HCT116 (cell line): Measurements from ENCODE around the gene VLDLR. TPM values are rescaled to one million over a fixed set of nuclear protein-coding genes. Genes with fewer than 3 reads are reported as not detected.

Experiments used
- ATAC-seq: fragments of 200-7000 bp; cut with Tn5 transposase; 2 replicates; pipeline ENCODE4 v1.9.1; 2020; ENCODE audit warnings: mild to moderate bottlenecking, moderate library complexity
- BruUV-seq: library from RNA; stranded (reverse); fragments of 400-500 nt; replicated peaks from 2 replicates; lab custom pipeline; 2021; lab: Mats Ljungman, UMichigan
- CTCF ChIA-PET: fragments of 300-600 bp; sonication (Branson Sonifier 250); formaldehyde crosslinking; loops from one replicate; lab custom pipeline; 2021; ENCODE audit warnings: antibody characterized with exemption; lab: Charles Lee
- POLR2A ChIA-PET: fragments of 300-600, 350-600 bp; sonication (Branson Sonifier 250); formaldehyde crosslinking; loops from one replicate; lab custom pipeline; 2021; ENCODE audit warnings: antibody characterized with exemption; lab: Charles Lee
- RAD21 ChIA-PET, 2 experiments: fragments of 300-600 bp; sonication (Branson Sonifier 250); formaldehyde crosslinking; loops; one replicate each; lab custom pipeline; 2023; ENCODE audit warnings: low total read pairs in 2 of 2; ENCODE audit not compliant: uncharacterized antibody in 2 of 2, unreplicated experiment in 2 of 2, low non-redundant PET in 1 of 2; lab: Charles Lee
- DNase-seq: peaks from one replicate; pipeline ENCODE4 v3.0.0-alpha.2; 2010; ENCODE audit warnings: low read depth, low spot score
- H2AFZ ChIP-seq: fragments of 200-600 bp; shearing (Covaris generic), sonication (generic); 2 replicates; pipeline ENCODE4 v1.6.1; 2017; ENCODE audit warnings: low read depth, mixed run types, mixed read lengths, antibody characterized with exemption, low read length; ENCODE audit not compliant: poor library complexity, severe bottlenecking
- H3K27ac ChIP-seq: 2 replicates; pipeline ENCODE4 v1.5.1; 2012; ENCODE audit warnings: low read depth, low read length
- H3K27me3 ChIP-seq: fragments of 200-600 bp; sonication (generic); 2 replicates; pipeline ENCODE4 v1.6.1; 2016; ENCODE audit warnings: mixed run types, low read length, mixed read lengths; ENCODE audit not compliant: insufficient read depth
- H3K36me3 ChIP-seq, 2 experiments: fragments of 200-500 bp in 1 of 2; fragments of 200-600 bp in 1 of 2; sonication (Bioruptor generic) in 1 of 2; sonication (generic) in 1 of 2; 2 replicates each; pipeline versions ENCODE4 v1.5.1 to v1.6.1; 2014 to 2016; ENCODE audit warnings: low read length in 2 of 2, inconsistent platforms in 1 of 2, mixed read lengths in 1 of 2, mixed run types in 1 of 2; ENCODE audit not compliant: insufficient read depth in 2 of 2, control insufficient read depth in 1 of 2
- H3K4me1 ChIP-seq, 2 experiments: fragments of 200-600 bp in 1 of 2; sonication (generic) in 1 of 2; 2 replicates each; pipeline versions ENCODE4 v1.5.1 to v1.6.1; 2012 to 2017; ENCODE audit warnings: low read length in 2 of 2, inconsistent platforms in 1 of 2, mild to moderate bottlenecking in 1 of 2, mixed read lengths in 1 of 2, mixed run types in 1 of 2, moderate library complexity in 1 of 2; ENCODE audit not compliant: insufficient read depth in 2 of 2, control insufficient read depth in 1 of 2
- H3K4me2 ChIP-seq: fragments of 200-600 bp; sonication (generic); 2 replicates; pipeline ENCODE4 v1.6.1; 2017; ENCODE audit warnings: mixed run types, low read length, mixed read lengths
- H3K4me3 ChIP-seq, 2 experiments: fragments of 200-600 bp in 1 of 2; sonication (generic) in 1 of 2; replicated peaks in 1 of 2; 2 replicates each; pipeline ENCODE4 v1.5.1; 2011 to 2016; ENCODE audit warnings: low read length in 2 of 2, control low read depth in 1 of 2, low read depth in 1 of 2, mild to moderate bottlenecking in 1 of 2, mixed read lengths in 1 of 2, mixed run types in 1 of 2
- H3K79me2 ChIP-seq: fragments of 200-600 bp; sonication (generic); 2 replicates; pipeline ENCODE4 v1.6.1; 2017; ENCODE audit warnings: mild to moderate bottlenecking, mixed run types, low read length, moderate library complexity, mixed read lengths; ENCODE audit not compliant: insufficient read depth
- H3K9ac ChIP-seq: fragments of 200-600 bp; sonication (generic); 2 replicates; pipeline ENCODE4 v1.6.1; 2016; ENCODE audit warnings: low read length, mixed read lengths
- H3K9me2 ChIP-seq: fragments of 200-600 bp; sonication (generic), shearing (Covaris generic); 2 replicates; pipeline ENCODE4 v1.6.1; 2017; ENCODE audit warnings: mixed run types, mild to moderate bottlenecking, moderate library complexity; ENCODE audit not compliant: insufficient read depth
- H3K9me3 ChIP-seq, 2 experiments: fragments of 200-500 bp in 1 of 2; fragments of 200-600 bp in 1 of 2; sonication (Bioruptor generic) in 1 of 2; sonication (generic) in 1 of 2; 2 replicates each; pipeline ENCODE4 v1.6.1; 2014 to 2017; ENCODE audit warnings: low read length in 2 of 2, mixed read lengths in 2 of 2, inconsistent platforms in 1 of 2, low read depth in 1 of 2, mild to moderate bottlenecking in 1 of 2, mixed run types in 1 of 2, moderate library complexity in 1 of 2; ENCODE audit not compliant: control insufficient read depth in 1 of 2, insufficient read depth in 1 of 2
- H4K20me1 ChIP-seq: fragments of 200-600 bp; sonication (generic), shearing (Covaris generic); 2 replicates; pipeline ENCODE4 v1.6.1; 2017; ENCODE audit warnings: mixed run types, mild to moderate bottlenecking, moderate library complexity; ENCODE audit not compliant: insufficient read depth
- CBX3 ChIP-seq: IDR thresholded peaks from 2 replicates; pipeline ENCODE4 v1.6.1; 2012; ENCODE audit warnings: low read depth
- CEBPB ChIP-seq: IDR thresholded peaks from 2 replicates; pipeline ENCODE4 v1.6.1; 2012; ENCODE audit warnings: low read depth
- EGR1 ChIP-seq: IDR thresholded peaks from 2 replicates; pipeline ENCODE4 v1.6.1; 2012; ENCODE audit warnings: low read depth
- ELF1 ChIP-seq: IDR thresholded peaks from 2 replicates; pipeline ENCODE4 v1.6.1; 2012; ENCODE audit warnings: low read depth, borderline replicate concordance
- EZH2 ChIP-seq: fragments of 200-600 bp; sonication (generic); IDR thresholded peaks from 2 replicates; pipeline ENCODE4 v1.6.1; 2017; ENCODE audit warnings: antibody characterized with exemption, mixed run types
- EZH2phosphoT487 ChIP-seq: fragments of 200-600 bp; IDR thresholded peaks from 2 replicates; pipeline ENCODE4 v1.6.1; 2018; ENCODE audit warnings: antibody characterized with exemption, borderline replicate concordance
- POLR2A ChIP-seq: IDR thresholded peaks from 2 replicates; pipeline ENCODE4 v1.7.0; 2011; ENCODE audit warnings: borderline replicate concordance; ENCODE audit not compliant: insufficient read depth, insufficient read length; ENCODE audit errors: extremely low read depth
- POLR2AphosphoS5 ChIP-seq: IDR thresholded peaks from 2 replicates; pipeline ENCODE4 v1.6.1; 2011; ENCODE audit warnings: mild to moderate bottlenecking, low read depth, low read length, moderate library complexity
- RAD21 ChIP-seq: IDR thresholded peaks from 2 replicates; pipeline ENCODE4 v1.6.1; 2012; ENCODE audit warnings: low read depth, mild to moderate bottlenecking
- SIN3A ChIP-seq: IDR thresholded peaks from 2 replicates; pipeline ENCODE4 v1.6.1; 2012; ENCODE audit warnings: low read depth
- YY1 ChIP-seq: IDR thresholded peaks from 2 replicates; pipeline ENCODE4 v1.6.1; 2011; ENCODE audit warnings: low read length, low read depth, moderate library complexity, mild to moderate bottlenecking; ENCODE audit not compliant: insufficient replicate concordance; ENCODE audit errors: extremely low read depth
- ZFX ChIP-seq: fragments of 450-650 bp; IDR thresholded peaks from 2 replicates; pipeline ENCODE4 v1.6.1; 2017
- ZNF274 ChIP-seq: fragments of 200-500 bp; sonication (Bioruptor generic); IDR thresholded peaks from 2 replicates; pipeline ENCODE4 v1.6.1; 2014; ENCODE audit warnings: mild to moderate bottlenecking, low read depth, low read length, inconsistent platforms
- intact Hi-C: fragments of 100-400 bp; cut with micrococcal nuclease; formaldehyde crosslinking; loops from 2 replicates; pipeline ENCODE4 v1.10.0; 2022
- total RNA-seq: library from RNA; stranded (reverse); gene quantifications from one replicate; pipeline ENCODE4 v1.2.1, GENCODE V29; 2021; ENCODE audit not compliant: unreplicated experiment
- TF ChIP-seq, protein P1 (sequence below), 3 experiments: fragments of 200-600 bp in 1 of 3; sonication (generic) in 1 of 3; IDR thresholded peaks in 2 of 3; conservative IDR thresholded peaks in 1 of 3; 2 replicates each; pipeline ENCODE4 v1.5.1; 2012 to 2017; ENCODE audit warnings: low read depth in 2 of 3, low read length in 2 of 3, antibody characterized with exemption in 1 of 3, borderline replicate concordance in 1 of 3, control low read depth in 1 of 3, mild to moderate bottlenecking in 1 of 3, mixed read lengths in 1 of 3, mixed run types in 1 of 3, moderate library complexity in 1 of 3; ENCODE audit not compliant: insufficient read depth in 1 of 3

The VLDLR gene
- total RNA-seq, 1 experiment from 2014 or later = 0.17 TPM

- no peak for DNase-seq
- ChIA-PET POLR2A (no interaction called here), CTCF (no interaction called here), RAD21 (no interaction called here)
- no TSS peak for BruUV-seq
- H3K36me3 ChIP-seq = no peaks in the 10 kb centered on the region
- H3K4me1 ChIP-seq = no peaks in the 10 kb centered on the region
- TF ChIP-seq POLR2A (no peak), EZH2 (no peak), YY1 (no peak), EGR1 (no peak), POLR2AphosphoS5 (no peak), ZNF274 (no peak), ELF1 (no peak), RAD21 (no peak)
- TF ChIP-seq, protein P1, sequence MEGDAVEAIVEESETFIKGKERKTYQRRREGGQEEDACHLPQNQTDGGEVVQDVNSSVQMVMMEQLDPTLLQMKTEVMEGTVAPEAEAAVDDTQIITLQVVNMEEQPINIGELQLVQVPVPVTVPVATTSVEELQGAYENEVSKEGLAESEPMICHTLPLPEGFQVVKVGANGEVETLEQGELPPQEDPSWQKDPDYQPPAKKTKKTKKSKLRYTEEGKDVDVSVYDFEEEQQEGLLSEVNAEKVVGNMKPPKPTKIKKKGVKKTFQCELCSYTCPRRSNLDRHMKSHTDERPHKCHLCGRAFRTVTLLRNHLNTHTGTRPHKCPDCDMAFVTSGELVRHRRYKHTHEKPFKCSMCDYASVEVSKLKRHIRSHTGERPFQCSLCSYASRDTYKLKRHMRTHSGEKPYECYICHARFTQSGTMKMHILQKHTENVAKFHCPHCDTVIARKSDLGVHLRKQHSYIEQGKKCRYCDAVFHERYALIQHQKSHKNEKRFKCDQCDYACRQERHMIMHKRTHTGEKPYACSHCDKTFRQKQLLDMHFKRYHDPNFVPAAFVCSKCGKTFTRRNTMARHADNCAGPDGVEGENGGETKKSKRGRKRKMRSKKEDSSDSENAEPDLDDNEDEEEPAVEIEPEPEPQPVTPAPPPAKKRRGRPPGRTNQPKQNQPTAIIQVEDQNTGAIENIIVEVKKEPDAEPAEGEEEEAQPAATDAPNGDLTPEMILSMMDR (IDR thresholded peaks at IDR 0.05 in 2 of 3, conservative IDR thresholded peaks at IDR 0.05 in 1 of 3; ENCODE audit: borderline replicate concordance in 1 of 3, insufficient read depth in 1 of 3, low read depth in 2 of 3, low read length in 2 of 3) = no peak
- H3K9me2 ChIP-seq = no peaks in the 10 kb centered on the region
- no peak overlapping the region for H3K4me2 ChIP-seq
- no peaks in the 10 kb centered on the region for H3K27me3 ChIP-seq
- H3K4me3 ChIP-seq = no peak overlapping the region
- no peak overlapping the region for H2AFZ ChIP-seq
- H3K27ac ChIP-seq = no peak overlapping the region
- intact Hi-C loops = no loop called here
- no peak for ATAC-seq
- no peaks in the 10 kb centered on the region for H4K20me1 ChIP-seq
- H3K9me3 ChIP-seq = no peaks in the 10 kb centered on the region
- no peak overlapping the region for H3K9ac ChIP-seq
- no peaks in the 10 kb centered on the region for H3K79me2 ChIP-seq
Observed at GRCh38 chr9:2681981-2682380, 60.4 kb downstream of the VLDLR start.

DNA sequence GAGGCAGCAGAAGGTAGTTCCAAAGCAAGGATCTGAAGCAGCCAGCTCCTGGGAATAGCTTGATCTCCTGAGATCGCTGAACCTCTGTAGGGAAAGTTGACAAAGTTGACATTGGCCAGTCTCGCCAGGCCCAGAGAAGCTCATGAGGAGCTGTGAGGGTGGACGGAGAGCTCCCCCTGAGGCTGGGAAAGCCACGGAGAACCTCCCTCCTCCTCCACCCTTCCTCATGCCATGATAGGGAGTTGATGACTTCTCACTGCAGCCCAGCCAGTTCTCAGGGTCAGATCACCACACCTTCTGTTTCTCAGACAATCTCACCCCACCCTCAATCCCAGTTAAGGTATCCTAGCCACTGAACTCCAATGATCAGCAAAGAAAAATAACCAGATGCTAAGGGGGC is 65.3 kb downstream of the VLDLR start:
- Histone ChIP-seq H3K4me2 (no peak overlapping the region), H3K4me1 (no peaks in the 10 kb centered on the region), H3K9me3 (no peaks in the 10 kb centered on the region), H3K9me2 (no peaks in the 10 kb centered on the region), H3K27ac (no peak overlapping the region), H3K27me3 (no peaks in the 10 kb centered on the region), H3K79me2 (no peaks in the 10 kb centered on the region), H4K20me1 (no peaks in the 10 kb centered on the region), H2AFZ (no peak overlapping the region), H3K36me3 (no peaks in the 10 kb centered on the region), H3K9ac (no peak overlapping the region), H3K4me3 (no peak overlapping the region)
- POLR2A ChIA-PET = no interaction called here
- intact Hi-C loops = no loop called here
- DNase-seq (no peak), ATAC-seq (no peak)
- CTCF ChIA-PET = no interaction called here
- BruUV-seq = no TSS peak
- RAD21 ChIA-PET = no interaction called here
- no peak for TF ChIP-seq EGR1
- no peak for TF ChIP-seq CBX3
- TF ChIP-seq ZFX = no peak
- TF ChIP-seq, protein P1 (IDR thresholded peaks at IDR 0.05 in 2 of 3, conservative IDR thresholded peaks at IDR 0.05 in 1 of 3; ENCODE audit: borderline replicate concordance in 1 of 3, insufficient read depth in 1 of 3, low read depth in 2 of 3, low read length in 2 of 3) = no peak
- no peak for TF ChIP-seq POLR2AphosphoS5
- no peak for TF ChIP-seq CEBPB
- TF ChIP-seq RAD21 = no peak
- TF ChIP-seq EZH2phosphoT487 = no peak
- TF ChIP-seq SIN3A = no peak
